GM12878 (cell line): ENCODE measurements around the gene SCNN1A. TPM values are rescaled to one million over a fixed set of nuclear protein-coding genes. Genes with fewer than 3 reads are reported as not detected.

Experiments used
- ATAC-seq: fragments of 200-7000 bp; cut with Tn5 transposase; 3 replicates; pipeline ENCODE4 v1.9.1; 2020; ENCODE audit warnings: mild to moderate bottlenecking, moderate library complexity
- BruUV-seq: library from RNA; stranded (reverse); fragments of 400-500 nt; replicated peaks from 2 replicates; lab custom pipeline; 2021; lab: Mats Ljungman, UMichigan
- CTCF ChIA-PET: fragments of 300-600 bp; sonication (Branson Sonifier 250); formaldehyde crosslinking; extraction: SDS; loops from one replicate; lab custom pipeline; 2021; ENCODE audit warnings: inconsistent platforms; lab: Yijun Ruan, JAX
- POLR2A ChIA-PET: fragments of 350-600 bp; formaldehyde crosslinking; extraction: SDS; loops from one replicate; lab custom pipeline; 2021; ENCODE audit warnings: inconsistent platforms; lab: Charles Lee
- RAD21 ChIA-PET: fragments of 300-600 bp; sonication (Branson Sonifier 250); formaldehyde crosslinking; loops from one replicate; lab custom pipeline; 2023; ENCODE audit warnings: antibody characterized with exemption; ENCODE audit not compliant: unreplicated experiment; lab: Charles Lee
- SMC1A ChIA-PET: fragments of 300-600 bp; sonication (Branson Sonifier 250); formaldehyde crosslinking; loops from one replicate; lab custom pipeline; 2023; ENCODE audit not compliant: unreplicated experiment, uncharacterized antibody; lab: Charles Lee
- DNase-seq: peaks from one replicate; pipeline ENCODE4 v3.0.0-alpha.2; 2011; ENCODE audit warnings: low read depth, low spot score
- FAIRE-seq: peaks from 3 replicates; lab custom pipeline; 2011; peaks lifted over from hg19 to GRCh38; lab: Jason Lieb, UNC
- H2AFZ ChIP-seq: 2 replicates; pipeline ENCODE4 v1.6.0; 2011; ENCODE audit warnings: low read depth, low read length, control low read depth; ENCODE audit not compliant: control insufficient read depth
- H3K27ac ChIP-seq: 2 replicates; pipeline ENCODE4 v1.5.1; 2011; ENCODE audit warnings: control low read depth; ENCODE audit not compliant: control insufficient read depth, insufficient read depth
- H3K27me3 ChIP-seq, 2 experiments: replicated peaks in 1 of 2; 2 replicates each; pipeline versions ENCODE4 v1.6.0 to v1.6.1; 2011; ENCODE audit warnings: low read length in 1 of 2; ENCODE audit not compliant: control insufficient read depth in 2 of 2, insufficient read depth in 2 of 2
- H3K36me3 ChIP-seq, 2 experiments: 2 replicates each; pipeline ENCODE4 v1.5.1; 2011; ENCODE audit warnings: low read length in 1 of 2; ENCODE audit not compliant: control insufficient read depth in 2 of 2, insufficient read depth in 2 of 2
- H3K4me1 ChIP-seq: 2 replicates; pipeline ENCODE4 v1.6.1; 2011; ENCODE audit warnings: mild to moderate bottlenecking, low read length, moderate library complexity, mixed read lengths; ENCODE audit not compliant: control insufficient read depth, insufficient read depth
- H3K4me2 ChIP-seq: 2 replicates; pipeline ENCODE4 v1.6.0; 2011; ENCODE audit warnings: control low read depth; ENCODE audit not compliant: control insufficient read depth, insufficient read depth
- H3K4me3 ChIP-seq: fragments of 200-600 bp; sonication (generic); 2 replicates; pipeline ENCODE4 v1.5.1; 2016
- H3K79me2 ChIP-seq: 2 replicates; pipeline ENCODE4 v1.6.0; 2011; ENCODE audit warnings: low read length; ENCODE audit not compliant: control insufficient read depth, insufficient read depth
- H3K9ac ChIP-seq: 2 replicates; pipeline ENCODE4 v1.8.0; 2011; ENCODE audit warnings: low read length, control low read depth, mixed read lengths; ENCODE audit not compliant: control insufficient read depth, insufficient read depth
- H3K9me3 ChIP-seq: replicated peaks from 3 replicates; pipeline ENCODE4 v1.5.1; 2011; ENCODE audit warnings: mild to moderate bottlenecking, low read length; ENCODE audit not compliant: control insufficient read depth, insufficient read depth
- H4K20me1 ChIP-seq: 2 replicates; pipeline ENCODE4 v1.6.0; 2011; ENCODE audit not compliant: control insufficient read depth, insufficient read depth
- DPF2 ChIP-seq: fragments of 450-650 bp; IDR thresholded peaks from 2 replicates; pipeline ENCODE4 v1.6.1; 2017; ENCODE audit warnings: mild to moderate bottlenecking
- GATAD2B ChIP-seq: fragments of 450-650 bp; conservative IDR thresholded peaks from 2 replicates; pipeline ENCODE4 v1.6.1; 2017; ENCODE audit warnings: low read depth, mild to moderate bottlenecking, moderate library complexity
- IKZF1 ChIP-seq: fragments of 450-650 bp; conservative IDR thresholded peaks from 2 replicates; pipeline ENCODE4 v1.6.1; 2017; ENCODE audit warnings: antibody characterized with exemption, mild to moderate bottlenecking
- IKZF2 ChIP-seq, 2 experiments: fragments of 450-650 bp; IDR thresholded peaks; 2 replicates each; pipeline ENCODE4 v1.6.1; 2017; ENCODE audit warnings: mild to moderate bottlenecking in 2 of 2, moderate library complexity in 2 of 2
- MEF2B ChIP-seq: fragments of 450-650 bp; IDR thresholded peaks from 2 replicates; pipeline ENCODE4 v1.6.1; 2018; ENCODE audit warnings: mild to moderate bottlenecking, moderate library complexity; ENCODE audit not compliant: partially characterized antibody, poor library complexity, severe bottlenecking
- MTA2 ChIP-seq: fragments of 450-650 bp; IDR thresholded peaks from 2 replicates; pipeline ENCODE4 v1.6.1; 2016; ENCODE audit warnings: low read depth, mild to moderate bottlenecking, moderate library complexity
- MTA3 ChIP-seq: IDR thresholded peaks from 2 replicates; pipeline ENCODE4 v1.6.1; 2012; ENCODE audit warnings: low read length, inconsistent platforms, borderline replicate concordance
- RAD51 ChIP-seq: fragments of 450-650 bp; IDR thresholded peaks from 2 replicates; pipeline ENCODE4 v1.6.1; 2016; ENCODE audit warnings: moderate library complexity, mild to moderate bottlenecking, inconsistent platforms
- RUNX3 ChIP-seq: IDR thresholded peaks from 2 replicates; pipeline ENCODE4 v1.6.1; 2012; ENCODE audit warnings: low read length, inconsistent platforms
- SPI1 ChIP-seq: IDR thresholded peaks from 2 replicates; pipeline ENCODE4 v1.6.1; 2011; ENCODE audit warnings: low read depth, mild to moderate bottlenecking, low read length, moderate library complexity, borderline replicate concordance; ENCODE audit not compliant: insufficient read depth
- WGBS: methylation state at CpG from one replicate; pipeline ENCODE4 v1.1.6; 2016; ENCODE audit warnings: low lambda C conversion rate; ENCODE audit not compliant: insufficient replicate concordance, insufficient coverage; ENCODE audit errors: missing lambda C conversion rate; 5-methylcytosine and 5-hydroxymethylcytosine counted together
- in situ Hi-C: fragments of 300-500 bp; cut with MboI; formaldehyde crosslinking; loops from 9 replicates; pipeline ENCODE4 v1.14.3; 2018; ENCODE audit warnings: mixed read lengths
- intact Hi-C: fragments of 100-400 bp; cut with micrococcal nuclease; formaldehyde crosslinking; loops from one replicate; pipeline ENCODE4 v1.14.2; 2022; ENCODE audit not compliant: unreplicated experiment
- polyA plus RNA-seq, 11 experiments: library from polyadenylated mRNA; depleted of rRNA in 4 of 11; unstranded in 6 of 11; stranded (reverse) in 5 of 11; fragments of >200 nt; fragmentation: Nextera tagmentation in 4 of 11; fragmentation: Illumina TruSeq in 1 of 11; extraction: Ambion mirVana in 4 of 11; extraction: Trizol in 1 of 11; gene quantifications; 1 replicate in 1 of 11; 2 replicates in 10 of 11; pipeline versions ENCODE4 v1.2.1 to v1.2.3, GENCODE V29; 2011 to 2016; ENCODE audit warnings: inconsistent platforms in 2 of 11, missing spikeins in 2 of 11, low read depth in 1 of 11
- total RNA-seq, 4 experiments: library from RNA; depleted of rRNA in 3 of 4; stranded (reverse); fragments of >200 nt in 3 of 4; fragmentation: Illumina TruSeq in 1 of 4; extraction: Trizol in 1 of 4; gene quantifications; 2 replicates each; pipeline versions ENCODE4 v1.2.1 to v1.2.3, GENCODE V29; 2013 to 2021
- TF ChIP-seq, protein P1 (sequence below): fragments of 450-650 bp; IDR thresholded peaks from 2 replicates; pipeline ENCODE4 v1.6.1; 2017; ENCODE audit warnings: low read depth, mild to moderate bottlenecking, moderate library complexity
- TF ChIP-seq, protein P2 (sequence below): IDR thresholded peaks from 2 replicates; pipeline ENCODE4 v1.6.1; 2012; ENCODE audit warnings: mild to moderate bottlenecking, low read depth, low read length
- TF ChIP-seq, protein P3 (sequence below): fragments of 450-650 bp; formaldehyde crosslinking; IDR thresholded peaks from 2 replicates; pipeline ENCODE4 v1.4.0; 2020; ENCODE audit warnings: mild to moderate bottlenecking, moderate library complexity

SCNN1A gene
- total and polyA plus RNA-seq, 10 of the 15 experiments (the other 5 are each of a cell fraction or from before 2014, with no cell fraction given) = 0.14 to 0.69 TPM; not detected in 8

DNA sequence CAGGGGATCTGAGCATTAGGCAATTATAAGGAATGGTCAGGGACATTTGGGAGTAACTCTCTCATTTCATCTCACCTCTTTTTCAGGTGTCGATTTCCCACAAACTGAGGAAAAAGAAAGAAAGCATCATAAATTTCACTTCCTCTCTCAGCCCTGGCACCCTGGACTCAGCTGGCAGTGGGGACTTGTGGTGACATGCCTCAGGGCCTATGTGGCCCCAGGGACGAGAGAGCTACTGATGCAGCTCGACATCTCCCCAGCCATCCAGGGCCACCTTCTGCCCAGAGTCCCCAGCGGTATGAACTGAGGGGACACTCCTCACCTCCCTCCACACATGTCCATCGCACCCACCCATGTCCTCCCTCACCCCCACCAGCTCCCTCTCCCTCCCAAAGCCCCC is 45.2 kb downstream of the SCNN1A start:
- FAIRE-seq (no peak), DNase-seq (peak; percentile 68), ATAC-seq (peak; percentile 95)
- Histone ChIP-seq H3K4me2 (peak overlapping the region; percentile 35; the same call in 1 of the 2 replicates), H2AFZ (no peak overlapping the region), H3K9me3 (no peaks in the 10 kb centered on the region), H3K36me3 (peaks cover 11% of the 10 kb centered on the region in 2 experiments; a peak in 3 of 4 replicates), H4K20me1 (no peaks in the 10 kb centered on the region), H3K4me3 (no peak overlapping the region), H3K79me2 (peaks cover 5% of the 10 kb centered on the region; the same call in 1 of the 2 replicates), H3K4me1 (peaks cover 21% of the 10 kb centered on the region), H3K27me3 (no peaks in the 10 kb centered on the region), H3K27ac (peak overlapping the region; percentile 55), H3K9ac (no peak overlapping the region; the same call in 1 of the 2 replicates)
- in situ Hi-C loops = no loop called here
- ChIA-PET RAD21 (interaction anchor here (0.7 to 1.7 kb wide), 5 partner anchors 9 to 130 kb away, joined by 3 to 14 read pairs (median 4); partner anchors contain the start of gene CD9), CTCF (interaction anchor here (0.6 to 1.9 kb wide), 15 partner anchors 9 to 283 kb away, joined by 3 to 10 read pairs (median 4); no protein-coding TSS in a partner anchor), SMC1A (interaction anchor here (0.8 to 2.0 kb wide), 6 partner anchors 10 to 131 kb away, joined by 3 to 6 read pairs (median 5); no protein-coding TSS in a partner anchor), POLR2A (interaction anchor here (0.9 to 3.4 kb wide), 5 partner anchors 10 to 132 kb away, joined by 3 to 12 read pairs (median 4); partner anchors contain the start of gene TNFRSF1A)
- WGBS = 2% methylated on average over 5 of the region's 5 CpGs
- TF ChIP-seq MTA2 = peak; percentile 50; the same call in 1 of the 2 replicates
- TF ChIP-seq RUNX3 = 0 out of 2 replicates have a peak, but pooled peaks have one; percentile 16
- TF ChIP-seq SPI1 = peak; percentile 94
- TF ChIP-seq MEF2B = peak; percentile 81
- TF ChIP-seq, protein P1, sequence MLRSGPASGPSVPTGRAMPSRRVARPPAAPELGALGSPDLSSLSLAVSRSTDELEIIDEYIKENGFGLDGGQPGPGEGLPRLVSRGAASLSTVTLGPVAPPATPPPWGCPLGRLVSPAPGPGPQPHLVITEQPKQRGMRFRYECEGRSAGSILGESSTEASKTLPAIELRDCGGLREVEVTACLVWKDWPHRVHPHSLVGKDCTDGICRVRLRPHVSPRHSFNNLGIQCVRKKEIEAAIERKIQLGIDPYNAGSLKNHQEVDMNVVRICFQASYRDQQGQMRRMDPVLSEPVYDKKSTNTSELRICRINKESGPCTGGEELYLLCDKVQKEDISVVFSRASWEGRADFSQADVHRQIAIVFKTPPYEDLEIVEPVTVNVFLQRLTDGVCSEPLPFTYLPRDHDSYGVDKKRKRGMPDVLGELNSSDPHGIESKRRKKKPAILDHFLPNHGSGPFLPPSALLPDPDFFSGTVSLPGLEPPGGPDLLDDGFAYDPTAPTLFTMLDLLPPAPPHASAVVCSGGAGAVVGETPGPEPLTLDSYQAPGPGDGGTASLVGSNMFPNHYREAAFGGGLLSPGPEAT = 0 out of 2 replicates have a peak, but pooled peaks have one; percentile 22
- TF ChIP-seq DPF2 = peak; percentile 54
- no peak for TF ChIP-seq RAD51
- TF ChIP-seq, protein P2, sequence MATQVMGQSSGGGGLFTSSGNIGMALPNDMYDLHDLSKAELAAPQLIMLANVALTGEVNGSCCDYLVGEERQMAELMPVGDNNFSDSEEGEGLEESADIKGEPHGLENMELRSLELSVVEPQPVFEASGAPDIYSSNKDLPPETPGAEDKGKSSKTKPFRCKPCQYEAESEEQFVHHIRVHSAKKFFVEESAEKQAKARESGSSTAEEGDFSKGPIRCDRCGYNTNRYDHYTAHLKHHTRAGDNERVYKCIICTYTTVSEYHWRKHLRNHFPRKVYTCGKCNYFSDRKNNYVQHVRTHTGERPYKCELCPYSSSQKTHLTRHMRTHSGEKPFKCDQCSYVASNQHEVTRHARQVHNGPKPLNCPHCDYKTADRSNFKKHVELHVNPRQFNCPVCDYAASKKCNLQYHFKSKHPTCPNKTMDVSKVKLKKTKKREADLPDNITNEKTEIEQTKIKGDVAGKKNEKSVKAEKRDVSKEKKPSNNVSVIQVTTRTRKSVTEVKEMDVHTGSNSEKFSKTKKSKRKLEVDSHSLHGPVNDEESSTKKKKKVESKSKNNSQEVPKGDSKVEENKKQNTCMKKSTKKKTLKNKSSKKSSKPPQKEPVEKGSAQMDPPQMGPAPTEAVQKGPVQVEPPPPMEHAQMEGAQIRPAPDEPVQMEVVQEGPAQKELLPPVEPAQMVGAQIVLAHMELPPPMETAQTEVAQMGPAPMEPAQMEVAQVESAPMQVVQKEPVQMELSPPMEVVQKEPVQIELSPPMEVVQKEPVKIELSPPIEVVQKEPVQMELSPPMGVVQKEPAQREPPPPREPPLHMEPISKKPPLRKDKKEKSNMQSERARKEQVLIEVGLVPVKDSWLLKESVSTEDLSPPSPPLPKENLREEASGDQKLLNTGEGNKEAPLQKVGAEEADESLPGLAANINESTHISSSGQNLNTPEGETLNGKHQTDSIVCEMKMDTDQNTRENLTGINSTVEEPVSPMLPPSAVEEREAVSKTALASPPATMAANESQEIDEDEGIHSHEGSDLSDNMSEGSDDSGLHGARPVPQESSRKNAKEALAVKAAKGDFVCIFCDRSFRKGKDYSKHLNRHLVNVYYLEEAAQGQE = no peak
- peak; percentile 83 to 84 for TF ChIP-seq IKZF2 (IDR thresholded peaks at IDR 0.05)
- no peak for TF ChIP-seq MTA3
- TF ChIP-seq GATAD2B = peak; percentile 52; the same call in 1 of the 2 replicates
- peak; percentile 87 for TF ChIP-seq IKZF1
- TF ChIP-seq, protein P3, sequence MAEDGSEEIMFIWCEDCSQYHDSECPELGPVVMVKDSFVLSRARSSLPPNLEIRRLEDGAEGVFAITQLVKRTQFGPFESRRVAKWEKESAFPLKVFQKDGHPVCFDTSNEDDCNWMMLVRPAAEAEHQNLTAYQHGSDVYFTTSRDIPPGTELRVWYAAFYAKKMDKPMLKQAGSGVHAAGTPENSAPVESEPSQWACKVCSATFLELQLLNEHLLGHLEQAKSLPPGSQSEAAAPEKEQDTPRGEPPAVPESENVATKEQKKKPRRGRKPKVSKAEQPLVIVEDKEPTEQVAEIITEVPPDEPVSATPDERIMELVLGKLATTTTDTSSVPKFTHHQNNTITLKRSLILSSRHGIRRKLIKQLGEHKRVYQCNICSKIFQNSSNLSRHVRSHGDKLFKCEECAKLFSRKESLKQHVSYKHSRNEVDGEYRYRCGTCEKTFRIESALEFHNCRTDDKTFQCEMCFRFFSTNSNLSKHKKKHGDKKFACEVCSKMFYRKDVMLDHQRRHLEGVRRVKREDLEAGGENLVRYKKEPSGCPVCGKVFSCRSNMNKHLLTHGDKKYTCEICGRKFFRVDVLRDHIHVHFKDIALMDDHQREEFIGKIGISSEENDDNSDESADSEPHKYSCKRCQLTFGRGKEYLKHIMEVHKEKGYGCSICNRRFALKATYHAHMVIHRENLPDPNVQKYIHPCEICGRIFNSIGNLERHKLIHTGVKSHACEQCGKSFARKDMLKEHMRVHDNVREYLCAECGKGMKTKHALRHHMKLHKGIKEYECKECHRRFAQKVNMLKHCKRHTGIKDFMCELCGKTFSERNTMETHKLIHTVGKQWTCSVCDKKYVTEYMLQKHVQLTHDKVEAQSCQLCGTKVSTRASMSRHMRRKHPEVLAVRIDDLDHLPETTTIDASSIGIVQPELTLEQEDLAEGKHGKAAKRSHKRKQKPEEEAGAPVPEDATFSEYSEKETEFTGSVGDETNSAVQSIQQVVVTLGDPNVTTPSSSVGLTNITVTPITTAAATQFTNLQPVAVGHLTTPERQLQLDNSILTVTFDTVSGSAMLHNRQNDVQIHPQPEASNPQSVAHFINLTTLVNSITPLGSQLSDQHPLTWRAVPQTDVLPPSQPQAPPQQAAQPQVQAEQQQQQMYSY (CRISPR knock-in tag) = no peak
- intact Hi-C loops = no loop called here
- no TSS peak for BruUV-seq
